Esophagus squamous epithelium (tissue), 5 donors: ENCODE measurements around the gene SEC16B. TPM values are rescaled to one million over a fixed set of nuclear protein-coding genes. Genes with fewer than 3 reads are reported as not detected.

Source experiments
- DNase-seq: peaks from one replicate; lab custom pipeline; 2025; lab: John Stamatoyannopoulos, UW
- H3K27ac ChIP-seq, 4 donors: fragments of 200-600 bp; sonication (generic); one replicate each; pipeline ENCODE4 v1.5.1; 2016 to 2019; ENCODE audit warnings: mild to moderate bottlenecking in 1 of 4
- H3K27me3 ChIP-seq, 4 donors: fragments of 200-600 bp; sonication (generic); 1 replicate in 3 of 4; 2 replicates in 1 of 4; pipeline versions ENCODE4 v1.5.1 to v1.6.0; 2017 to 2021; ENCODE audit warnings: antibody characterized with exemption in 1 of 4
- H3K36me3 ChIP-seq, 3 donors: fragments of 200-600 bp; sonication (generic); one replicate each; pipeline ENCODE4 v1.5.1; 2016 to 2019
- H3K4me1 ChIP-seq, 3 donors: fragments of 200-600 bp; sonication (generic); one replicate each; pipeline ENCODE4 v1.5.1; 2017 to 2019
- H3K4me3 ChIP-seq, 4 donors: fragments of 200-600 bp; sonication (generic); 1 replicate in 3 of 4; 2 replicates in 1 of 4; pipeline ENCODE4 v1.5.1; 2016 to 2019; ENCODE audit warnings: mild to moderate bottlenecking in 2 of 4, moderate library complexity in 1 of 4
- H3K9me3 ChIP-seq, 3 donors: fragments of 200-600 bp; sonication (generic); one replicate each; pipeline ENCODE4 v1.5.1; 2016 to 2019
- POLR2A ChIP-seq, 4 donors: fragments of 450-650 bp; IDR thresholded peaks; one replicate each; pipeline ENCODE4 v1.6.1; 2017; ENCODE audit warnings: antibody characterized with exemption in 4 of 4, mild to moderate bottlenecking in 4 of 4, moderate library complexity in 3 of 4
- WGBS, 2 donors: methylation state at CpG; one replicate each; pipeline ENCODE4 v1.1.5; 2018; 5-methylcytosine and 5-hydroxymethylcytosine counted together
- intact Hi-C: fragments of 100-400 bp; cut with DNase I; formaldehyde crosslinking; loops from one replicate; pipeline ENCODE4 v1.15.0; 2022
- small RNA-seq, 4 donors: library from RNA; depleted of rRNA; stranded (forward); fragments of <200 nt; gene quantifications; one replicate each; pipeline ENCODE3, GENCODE V24; 2016
- total RNA-seq, 4 donors: library from RNA; depleted of rRNA; stranded (reverse); fragments of >200 nt; gene quantifications; one replicate each; pipeline ENCODE4 v1.1.0, GENCODE V29; 2016
- TF ChIP-seq, protein P1 (sequence below), 6 experiments: fragments of 450-650 bp in 4 of 6; fragments of 200-600 bp in 2 of 6; sonication (generic) in 2 of 6; IDR thresholded peaks; one replicate each; pipeline ENCODE4 v1.5.1; 2016 to 2019; ENCODE audit warnings: antibody characterized with exemption in 6 of 6, mild to moderate bottlenecking in 4 of 6, moderate library complexity in 4 of 6
- donor health status: DM: yes; HTN: yes; CAD: no.

SEC16B gene
- total RNA-seq, 4 donors from 2014 or later = 0.61 to 2.1 (median 1.3) TPM

DNA sequence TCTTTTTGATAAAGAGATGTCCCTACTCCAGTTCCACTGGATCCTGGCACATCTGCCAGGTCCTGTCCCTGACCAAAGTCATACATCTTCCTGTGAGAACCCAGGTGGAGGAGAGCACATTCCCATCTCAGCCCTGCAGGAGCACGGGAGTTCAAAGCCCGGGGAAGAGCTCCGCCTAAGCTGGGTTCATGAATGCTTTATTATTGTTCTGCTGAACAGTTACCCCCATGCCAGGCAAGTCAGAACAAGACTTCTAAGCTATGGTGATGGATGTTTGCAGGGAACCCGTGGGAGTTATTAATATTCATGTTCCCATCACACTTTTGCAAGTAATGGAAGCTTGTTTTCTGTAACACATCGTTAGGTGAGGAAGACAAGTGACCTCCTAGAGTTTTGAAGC is 62.9 kb downstream of the SEC16B start:
- Histone ChIP-seq H3K36me3 (no peaks in the 10 kb centered on the region), H3K4me1 (peaks cover 0 to 6% (median 0%) of the 10 kb centered on the region in 3 donors), H3K27ac (no peak overlapping the region), H3K9me3 (no peaks in the 10 kb centered on the region), H3K4me3 (no peak overlapping the region), H3K27me3 (no peaks in the 10 kb centered on the region)
- WGBS, 2 donors = 37 to 51% methylated on average over 5 of the region's 5 CpGs
- TF ChIP-seq, protein P1, sequence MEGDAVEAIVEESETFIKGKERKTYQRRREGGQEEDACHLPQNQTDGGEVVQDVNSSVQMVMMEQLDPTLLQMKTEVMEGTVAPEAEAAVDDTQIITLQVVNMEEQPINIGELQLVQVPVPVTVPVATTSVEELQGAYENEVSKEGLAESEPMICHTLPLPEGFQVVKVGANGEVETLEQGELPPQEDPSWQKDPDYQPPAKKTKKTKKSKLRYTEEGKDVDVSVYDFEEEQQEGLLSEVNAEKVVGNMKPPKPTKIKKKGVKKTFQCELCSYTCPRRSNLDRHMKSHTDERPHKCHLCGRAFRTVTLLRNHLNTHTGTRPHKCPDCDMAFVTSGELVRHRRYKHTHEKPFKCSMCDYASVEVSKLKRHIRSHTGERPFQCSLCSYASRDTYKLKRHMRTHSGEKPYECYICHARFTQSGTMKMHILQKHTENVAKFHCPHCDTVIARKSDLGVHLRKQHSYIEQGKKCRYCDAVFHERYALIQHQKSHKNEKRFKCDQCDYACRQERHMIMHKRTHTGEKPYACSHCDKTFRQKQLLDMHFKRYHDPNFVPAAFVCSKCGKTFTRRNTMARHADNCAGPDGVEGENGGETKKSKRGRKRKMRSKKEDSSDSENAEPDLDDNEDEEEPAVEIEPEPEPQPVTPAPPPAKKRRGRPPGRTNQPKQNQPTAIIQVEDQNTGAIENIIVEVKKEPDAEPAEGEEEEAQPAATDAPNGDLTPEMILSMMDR (IDR thresholded peaks at IDR 0.05) = no peak
- TF ChIP-seq POLR2A (IDR thresholded peaks at IDR 0.05) = no peak
- no peak for DNase-seq
- intact Hi-C loops = no loop called here

DNA sequence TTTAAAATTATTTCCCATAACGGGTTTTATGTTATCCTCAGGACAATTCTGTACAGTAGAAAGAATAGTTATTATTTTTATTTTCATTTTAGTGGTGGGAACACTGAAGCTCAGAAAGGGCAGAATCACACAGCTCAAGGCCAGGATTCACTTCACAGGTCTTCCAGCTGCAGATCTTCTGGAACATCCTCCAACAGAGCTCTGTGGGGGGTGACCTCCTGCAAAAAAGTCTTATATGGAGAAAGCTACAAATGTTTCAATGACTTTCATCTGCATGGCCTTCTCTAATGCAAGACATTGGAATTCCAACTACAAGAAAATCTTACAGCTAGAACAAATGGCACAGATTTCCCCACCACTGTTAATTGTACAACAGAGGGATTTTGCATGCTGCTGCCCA is 64.2 kb downstream of the SEC16B start:
- whole genome bisulfite sequencing, 2 donors = 57 to 82% methylated on average over 1 of the region's 1 CpG
- intact Hi-C loops = no loop called here
- DNase-seq = no peak
- H3K4me3 ChIP-seq = no peak overlapping the region
- peaks cover 0 to 6% (median 0%) of the 10 kb centered on the region in 3 donors for H3K4me1 ChIP-seq
- H3K36me3 ChIP-seq = no peaks in the 10 kb centered on the region
- TF ChIP-seq, protein P1 (IDR thresholded peaks at IDR 0.05) = no peak
- no peak for TF ChIP-seq POLR2A (IDR thresholded peaks at IDR 0.05)
- H3K27me3 ChIP-seq = no peaks in the 10 kb centered on the region
- no peak overlapping the region for H3K27ac ChIP-seq
- H3K9me3 ChIP-seq = no peaks in the 10 kb centered on the region

DNA sequence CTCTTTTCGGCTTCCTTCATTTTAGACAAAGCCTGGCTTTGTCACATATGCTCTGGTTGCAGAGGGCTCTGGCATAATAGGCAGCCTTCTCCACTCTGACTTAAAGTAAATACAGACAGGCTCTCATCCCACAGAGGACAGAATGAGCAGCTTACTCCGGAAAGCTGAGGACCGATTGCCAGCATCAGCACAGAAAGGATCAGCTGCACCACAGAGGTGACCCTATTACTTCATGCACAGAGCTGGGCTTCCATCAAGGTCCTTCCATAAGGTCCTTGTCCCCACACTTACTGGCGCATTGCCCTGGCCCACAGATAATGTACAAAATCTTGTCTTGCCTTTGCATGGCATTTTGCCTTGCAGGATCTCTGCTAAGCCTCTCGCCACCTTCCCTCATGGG is 67.6 kb downstream of the SEC16B start:
- Histone ChIP-seq H3K27ac (no peak overlapping the region), H3K36me3 (no peaks in the 10 kb centered on the region), H3K27me3 (no peaks in the 10 kb centered on the region), H3K4me1 (peaks cover 0 to 4% (median 0%) of the 10 kb centered on the region in 3 donors), H3K9me3 (no peaks in the 10 kb centered on the region), H3K4me3 (no peak overlapping the region)
- no peak for DNase-seq
- intact Hi-C loops = no loop called here
- WGBS, 2 donors = 69 to 72% methylated on average over 5 of the region's 5 CpGs
- TF ChIP-seq POLR2A (IDR thresholded peaks at IDR 0.05) = no peak

DNA sequence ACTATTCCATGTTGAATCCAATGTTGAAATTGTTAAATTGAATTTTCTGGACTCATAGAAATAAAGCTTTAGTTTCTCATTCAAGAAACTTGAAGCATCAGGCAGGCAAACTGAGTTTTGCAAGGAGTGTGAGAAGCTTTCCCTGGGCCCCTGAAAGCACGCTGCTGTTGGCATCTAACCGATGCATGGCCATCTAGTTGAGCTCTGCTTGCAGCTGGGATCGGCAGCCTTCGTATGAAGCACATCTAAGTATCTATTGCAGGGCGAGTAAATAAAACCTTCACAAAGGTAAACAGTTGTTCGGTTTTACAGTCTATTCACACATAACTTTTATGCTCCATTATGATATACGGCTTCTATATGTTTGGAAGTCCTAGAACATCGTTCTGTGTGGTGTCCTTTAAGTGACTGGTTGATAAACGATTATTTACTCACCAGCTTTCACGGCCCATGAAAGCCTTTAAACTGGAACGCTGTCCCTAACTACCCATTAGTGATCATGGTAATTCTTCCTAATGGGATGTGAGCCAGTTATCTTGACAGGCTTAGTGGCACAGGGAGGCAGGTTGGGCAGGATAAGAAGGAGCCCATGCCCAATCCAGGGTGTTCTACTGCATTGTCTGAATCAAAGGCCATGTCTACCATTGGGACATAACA is 71.7 kb downstream of the SEC16B start:
- Histone ChIP-seq H3K9me3 (no peaks in the 10 kb centered on the region), H3K27ac (no peak overlapping the region), H3K4me3 (no peak overlapping the region), H3K36me3 (no peaks in the 10 kb centered on the region), H3K4me1 (no peaks in the 10 kb centered on the region), H3K27me3 (no peaks in the 10 kb centered on the region)
- intact Hi-C loops = no loop called here
- WGBS, 2 donors = 57 to 65% methylated on average over 11 of the region's 11 CpGs
- TF ChIP-seq POLR2A (IDR thresholded peaks at IDR 0.05) = no peak
- TF ChIP-seq, protein P1 (IDR thresholded peaks at IDR 0.05) = no peak
- no peak for DNase-seq

DNA sequence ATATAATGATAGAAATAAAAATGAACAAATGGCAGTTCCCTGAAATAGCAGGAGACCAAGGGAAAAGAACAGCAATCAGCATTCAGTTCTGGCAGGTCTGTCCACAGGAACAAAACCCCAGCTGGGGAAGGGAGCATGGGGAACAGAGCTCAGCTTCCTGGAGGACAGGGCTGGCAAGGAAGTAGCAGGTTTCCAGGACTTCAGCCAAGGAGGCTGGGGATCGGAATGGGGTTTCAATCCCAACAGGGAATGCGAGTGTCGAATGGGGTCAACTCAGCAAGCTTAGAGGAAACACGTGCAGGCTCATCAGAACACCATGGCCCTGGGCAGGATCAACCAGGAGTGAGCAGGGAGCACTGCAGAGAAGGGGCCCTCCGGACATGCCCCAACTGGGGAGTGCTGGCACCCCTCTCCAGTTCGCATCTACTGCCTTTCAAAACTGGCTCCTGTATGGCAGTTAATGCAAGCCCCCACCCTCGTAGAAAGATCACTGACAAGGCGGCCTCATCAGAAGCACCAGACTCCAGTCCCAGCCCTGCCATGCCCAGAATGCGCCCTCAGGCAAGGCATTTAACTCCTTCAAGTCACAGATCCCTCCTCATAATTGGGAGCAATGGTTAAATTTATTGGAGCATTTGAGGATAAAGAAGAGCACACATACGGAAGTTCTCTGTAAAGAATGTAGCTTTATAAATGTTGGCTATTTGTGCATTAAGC is 72.4 kb downstream of the SEC16B start:
- H3K4me1 ChIP-seq = no peaks in the 10 kb centered on the region
- no peak overlapping the region for H3K27ac ChIP-seq
- no peaks in the 10 kb centered on the region for H3K27me3 ChIP-seq
- TF ChIP-seq, protein P1 (IDR thresholded peaks at IDR 0.05) = no peak
- TF ChIP-seq POLR2A (IDR thresholded peaks at IDR 0.05) = no peak
- no peaks in the 10 kb centered on the region for H3K36me3 ChIP-seq
- DNase-seq = no peak
- intact Hi-C loops = no loop called here
- H3K9me3 ChIP-seq = peaks cover 0 to 1% (median 0%) of the 10 kb centered on the region in 3 donors
- WGBS, 2 donors = 46 to 54% methylated on average over 9 to 10 of the region's 10 CpGs
- no peak overlapping the region for H3K4me3 ChIP-seq

Small RNAs within 50 kb of the gene (small RNA-seq; reads per million reads assigned to genes)
- gene AL359075.1 = 0 reads per million in 4 donors

Other genes with a start within 250 kb of the SEC16B start
- gene RASAL2, start 124.0 kb upstream of the SEC16B start, total RNA-seq = 10 to 100 TPM; 20.4 to 29.8 (median 25.5) TPM